Skeletal muscle tissue (tissue), 4 donors: ENCODE measurements around the gene SEMA3A. TPM values are rescaled to one million over a fixed set of nuclear protein-coding genes. Genes with fewer than 3 reads are reported as not detected.

Source experiments
- H3K27ac ChIP-seq: one replicate; pipeline ENCODE4 v1.7.0; 2013; ENCODE audit warnings: mild to moderate bottlenecking, low read depth, low read length, inconsistent platforms
- H3K27me3 ChIP-seq, 3 donors: one replicate each; pipeline ENCODE4 v1.7.0; 2013; ENCODE audit warnings: low read length in 3 of 3; ENCODE audit not compliant: control insufficient read depth in 3 of 3, insufficient read depth in 3 of 3
- H3K36me3 ChIP-seq, 3 donors: one replicate each; pipeline ENCODE4 v1.7.0; 2013; ENCODE audit warnings: low read length in 3 of 3; ENCODE audit not compliant: control insufficient read depth in 3 of 3, insufficient read depth in 3 of 3
- H3K4me1 ChIP-seq, 3 donors: one replicate each; pipeline ENCODE4 v1.7.0; 2013; ENCODE audit warnings: low read length in 3 of 3, mild to moderate bottlenecking in 3 of 3; ENCODE audit not compliant: control insufficient read depth in 3 of 3, insufficient read depth in 3 of 3
- H3K4me3 ChIP-seq, 3 donors: one replicate each; pipeline ENCODE4 v1.7.0; 2013; ENCODE audit warnings: low read length in 3 of 3
- H3K9ac ChIP-seq, 3 donors: one replicate each; pipeline ENCODE4 v1.7.0; 2013; ENCODE audit warnings: low read length in 3 of 3, mild to moderate bottlenecking in 3 of 3, moderate library complexity in 2 of 3, low read depth in 1 of 3
- H3K9me3 ChIP-seq, 3 donors: one replicate each; pipeline ENCODE4 v1.7.0; 2013; ENCODE audit warnings: low read length in 3 of 3; ENCODE audit not compliant: control insufficient read depth in 3 of 3
- total RNA-seq: library from RNA; depleted of rRNA; stranded (reverse); fragments of >200 nt; gene quantifications from one replicate; pipeline ENCODE4 v1.2.3, GENCODE V29; 2014
- donor health status: Osteomylitis.

The SEMA3A gene
- total RNA-seq, 1 donor from 2014 or later: 24.5 TPM

DNA sequence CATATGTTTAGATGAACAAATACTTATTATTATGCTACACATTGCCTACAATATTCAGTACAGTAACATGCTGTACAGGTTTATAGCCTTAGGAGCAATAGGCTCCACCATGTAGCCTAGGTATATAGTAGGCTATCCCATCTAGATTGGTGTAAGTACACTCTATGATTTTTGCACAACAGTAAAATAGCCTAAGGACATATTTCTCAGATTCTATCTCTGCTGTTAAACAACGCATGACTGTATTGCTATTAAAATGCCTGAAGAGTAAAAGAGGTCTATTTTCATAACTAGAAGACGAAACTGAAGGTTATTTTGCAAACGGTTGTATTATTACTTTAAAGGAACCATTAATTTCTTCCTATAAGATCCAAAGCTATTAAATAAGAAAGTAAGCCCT, 88.3 kb downstream of the SEMA3A start:
- H3K27me3 ChIP-seq: no peaks in the 10 kb centered on the region
- H3K4me1 ChIP-seq: no peaks in the 10 kb centered on the region
- no peaks in the 10 kb centered on the region for H3K9me3 ChIP-seq
- H3K9ac ChIP-seq: no peak overlapping the region
- no peak overlapping the region for H3K27ac ChIP-seq
- H3K36me3 ChIP-seq: no peaks in the 10 kb centered on the region
- no peak overlapping the region for H3K4me3 ChIP-seq

DNA sequence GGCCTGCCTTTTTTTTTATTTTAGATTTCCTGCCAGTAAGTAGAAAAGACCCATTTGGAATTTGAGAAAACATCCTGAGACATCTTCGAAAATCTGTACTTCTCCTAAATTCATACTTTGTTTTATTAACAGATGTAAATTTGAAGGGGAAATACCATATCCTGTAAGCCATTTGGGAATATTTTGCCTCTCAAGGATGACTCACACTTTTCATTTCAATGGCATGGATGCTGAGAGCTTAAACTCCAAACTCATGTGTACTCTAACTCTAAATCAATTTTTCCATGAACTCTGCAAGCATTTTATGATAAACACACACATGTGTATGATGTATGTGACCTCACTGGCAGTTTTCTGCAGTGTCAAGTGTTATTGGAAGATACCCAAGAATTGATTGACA, 89.0 kb downstream of the SEMA3A start:
- no peaks in the 10 kb centered on the region for H3K27me3 ChIP-seq
- H3K4me1 ChIP-seq: no peaks in the 10 kb centered on the region
- H3K9ac ChIP-seq: no peak overlapping the region
- no peaks in the 10 kb centered on the region for H3K9me3 ChIP-seq
- H3K4me3 ChIP-seq: no peak overlapping the region
- no peak overlapping the region for H3K27ac ChIP-seq
- no peaks in the 10 kb centered on the region for H3K36me3 ChIP-seq

DNA sequence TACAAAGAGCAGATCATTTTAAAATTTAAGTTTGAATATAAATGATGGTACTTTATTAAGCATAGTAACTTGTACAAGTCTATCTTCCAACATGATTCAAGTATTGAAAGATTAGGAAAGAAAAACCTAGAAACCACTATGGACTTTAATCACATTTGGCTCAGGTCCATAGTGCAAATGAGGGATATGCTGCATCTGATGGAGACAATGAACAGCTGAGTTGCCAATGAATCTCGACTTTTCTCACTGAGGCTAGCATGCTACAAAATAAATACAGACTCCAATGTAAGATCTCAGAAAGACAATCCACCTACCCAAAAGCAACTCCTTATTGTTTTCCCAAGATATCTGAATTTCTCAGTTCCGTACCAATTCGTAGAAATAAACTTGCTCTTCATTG, 89.8 kb downstream of the SEMA3A start:
- Histone ChIP-seq H3K27me3 (no peaks in the 10 kb centered on the region), H3K9ac (no peak overlapping the region), H3K36me3 (no peaks in the 10 kb centered on the region), H3K27ac (no peak overlapping the region), H3K4me3 (no peak overlapping the region), H3K4me1 (no peaks in the 10 kb centered on the region), H3K9me3 (no peaks in the 10 kb centered on the region)

DNA sequence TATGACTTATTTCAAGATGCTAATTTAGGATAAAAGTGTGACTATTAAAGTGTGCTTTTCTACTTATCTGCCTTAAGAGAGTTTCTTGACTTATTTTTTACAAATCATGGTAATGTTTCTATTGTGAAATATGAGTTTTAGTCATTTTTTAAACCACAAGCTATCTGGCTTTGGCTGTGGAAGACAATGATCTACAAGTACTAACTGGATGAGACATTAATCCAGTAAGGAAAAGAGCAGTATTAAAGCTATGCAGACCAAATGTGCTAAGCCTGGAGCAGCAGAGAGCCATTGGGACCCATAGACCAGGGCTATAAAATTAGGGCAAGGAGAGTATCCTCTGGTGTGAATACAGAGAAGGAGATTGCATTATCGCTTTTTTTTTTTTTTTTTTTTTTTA, 92.4 kb downstream of the SEMA3A start:
- no peaks in the 10 kb centered on the region for H3K36me3 ChIP-seq
- H3K27ac ChIP-seq: no peak overlapping the region
- no peak overlapping the region for H3K9ac ChIP-seq
- no peaks in the 10 kb centered on the region for H3K4me1 ChIP-seq
- H3K27me3 ChIP-seq: no peaks in the 10 kb centered on the region
- no peak overlapping the region for H3K4me3 ChIP-seq
- no peaks in the 10 kb centered on the region for H3K9me3 ChIP-seq

DNA sequence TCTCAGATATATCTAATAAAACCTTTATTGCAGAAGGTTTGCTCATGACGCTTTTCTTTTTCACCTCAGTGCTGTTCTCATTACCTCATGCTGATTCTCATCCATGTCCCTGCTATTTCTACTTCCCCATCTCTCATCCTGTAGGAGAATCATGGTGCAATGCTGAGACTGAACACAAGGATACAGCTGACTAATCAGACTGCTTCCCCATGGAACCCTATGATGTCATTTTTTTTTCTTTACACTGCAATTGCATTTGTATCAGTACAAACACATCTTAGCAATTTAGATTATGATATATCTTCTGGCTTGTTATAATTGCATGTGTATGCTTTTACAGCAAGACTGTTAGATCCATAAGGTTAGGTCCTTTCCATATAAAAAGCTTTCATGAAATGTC, 93.7 kb downstream of the SEMA3A start:
- no peak overlapping the region for H3K4me3 ChIP-seq
- H3K4me1 ChIP-seq: no peaks in the 10 kb centered on the region
- H3K9ac ChIP-seq: no peak overlapping the region
- H3K36me3 ChIP-seq: no peaks in the 10 kb centered on the region
- no peaks in the 10 kb centered on the region for H3K27me3 ChIP-seq
- H3K9me3 ChIP-seq: no peaks in the 10 kb centered on the region
- H3K27ac ChIP-seq: no peak overlapping the region

DNA sequence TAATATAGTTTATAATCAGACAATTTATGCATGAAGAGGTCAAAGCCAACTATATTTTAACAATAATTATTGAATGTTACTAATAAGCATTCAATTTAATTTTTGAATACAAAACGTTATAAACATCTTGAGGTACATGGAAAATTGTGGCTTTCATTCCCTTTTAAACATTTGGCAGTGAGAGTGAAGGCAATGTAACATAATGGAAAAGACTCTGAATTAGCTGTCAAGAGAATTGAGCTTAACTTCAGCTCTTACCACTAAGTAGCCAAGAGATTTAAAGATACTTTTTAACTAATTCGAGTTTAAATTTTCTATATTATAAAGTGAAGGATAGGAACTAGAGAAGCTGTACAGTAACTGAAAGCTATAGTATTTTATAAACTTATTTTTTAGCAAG, 98.6 kb downstream of the SEMA3A start:
- H3K27me3 ChIP-seq: no peaks in the 10 kb centered on the region
- H3K9me3 ChIP-seq: no peaks in the 10 kb centered on the region
- H3K4me1 ChIP-seq: no peaks in the 10 kb centered on the region
- no peaks in the 10 kb centered on the region for H3K36me3 ChIP-seq
- H3K27ac ChIP-seq: no peak overlapping the region
- no peak overlapping the region for H3K4me3 ChIP-seq
- no peak overlapping the region for H3K9ac ChIP-seq

DNA sequence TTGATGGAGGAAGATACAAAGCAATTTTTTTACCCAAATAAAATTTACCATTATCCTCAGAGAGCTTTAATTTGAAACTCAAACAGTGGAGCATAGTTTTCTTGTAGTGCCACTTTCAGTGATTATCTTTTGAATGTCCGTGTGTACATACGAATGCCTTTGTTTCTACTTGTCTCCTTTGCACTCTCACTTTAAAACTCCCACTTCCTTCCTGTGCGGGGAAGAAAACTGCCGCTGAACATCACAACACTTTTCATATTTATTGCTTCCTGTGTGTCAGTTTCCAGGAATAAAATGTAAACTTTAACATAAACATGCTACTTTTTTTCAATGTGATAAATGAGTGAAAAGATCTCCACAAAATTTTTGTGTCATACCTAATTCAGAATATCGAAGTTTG, 102.4 kb downstream of the SEMA3A start:
- H3K9me3 ChIP-seq: no peaks in the 10 kb centered on the region
- no peaks in the 10 kb centered on the region for H3K4me1 ChIP-seq
- no peak overlapping the region for H3K27ac ChIP-seq
- no peak overlapping the region for H3K4me3 ChIP-seq
- no peaks in the 10 kb centered on the region for H3K27me3 ChIP-seq
- H3K9ac ChIP-seq: no peak overlapping the region
- H3K36me3 ChIP-seq: no peaks in the 10 kb centered on the region

DNA sequence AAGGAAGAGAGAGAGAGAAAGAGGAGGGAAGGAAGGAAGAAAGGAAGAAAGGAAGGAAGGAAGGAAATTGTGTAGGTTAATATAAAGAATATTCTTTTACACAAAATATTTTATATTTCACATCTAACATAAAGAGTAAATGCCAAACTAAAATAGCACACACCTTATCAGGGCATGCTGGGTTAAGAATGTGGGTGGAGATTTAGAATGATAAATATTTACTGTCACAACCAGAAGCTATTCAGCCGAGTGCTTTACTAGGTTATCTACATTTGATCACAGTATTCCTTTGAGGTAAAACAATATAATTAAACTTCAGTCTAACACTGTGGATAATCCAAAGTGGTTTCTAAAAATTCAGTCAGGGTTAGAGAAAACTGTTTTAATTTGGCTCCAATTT, 103.3 kb downstream of the SEMA3A start:
- Histone ChIP-seq H3K4me3 (no peak overlapping the region), H3K27me3 (no peaks in the 10 kb centered on the region), H3K9me3 (no peaks in the 10 kb centered on the region), H3K4me1 (no peaks in the 10 kb centered on the region), H3K9ac (no peak overlapping the region), H3K27ac (no peak overlapping the region), H3K36me3 (no peaks in the 10 kb centered on the region)

DNA sequence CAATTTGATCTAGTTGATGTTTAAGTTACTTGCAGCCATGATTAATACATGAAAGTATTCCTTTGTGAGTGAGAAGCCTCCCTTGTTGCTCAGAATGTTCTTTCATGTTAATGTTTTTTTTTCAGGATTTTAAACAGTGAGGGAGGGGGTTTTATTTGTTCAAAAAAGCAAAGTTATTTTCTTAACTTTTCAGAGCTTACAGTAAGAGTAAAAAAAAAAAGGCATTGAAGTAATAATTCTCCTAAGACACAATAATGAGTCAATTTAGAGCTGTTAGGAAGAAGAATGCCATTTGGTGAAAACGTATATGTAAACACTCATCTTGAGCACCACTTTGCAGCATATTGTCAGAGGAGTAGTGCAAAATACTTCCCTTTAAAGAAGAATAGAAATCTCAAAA, 105.8 kb downstream of the SEMA3A start:
- H3K27me3 ChIP-seq: no peaks in the 10 kb centered on the region
- H3K27ac ChIP-seq: no peak overlapping the region
- no peaks in the 10 kb centered on the region for H3K36me3 ChIP-seq
- no peaks in the 10 kb centered on the region for H3K9me3 ChIP-seq
- H3K4me1 ChIP-seq: no peaks in the 10 kb centered on the region
- H3K4me3 ChIP-seq: no peak overlapping the region
- no peak overlapping the region for H3K9ac ChIP-seq

DNA sequence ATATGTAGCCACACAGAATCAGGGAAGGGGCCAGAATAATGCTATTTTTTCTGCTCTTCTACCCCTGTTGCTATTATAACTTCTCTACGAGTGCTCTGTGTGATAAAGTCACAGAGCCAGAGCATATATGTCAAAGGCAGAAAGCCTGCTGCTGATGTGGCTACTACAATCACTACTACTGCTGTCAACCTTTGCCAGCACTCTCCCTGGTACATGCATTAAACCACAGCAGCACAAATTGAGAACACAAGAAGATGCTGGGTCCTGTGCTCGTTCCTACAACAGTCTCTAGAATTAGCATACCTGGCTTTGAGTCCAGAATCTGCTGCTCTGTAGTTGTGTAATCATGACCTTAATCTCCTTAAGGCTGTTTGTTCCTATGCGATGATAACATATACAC, 108.6 kb downstream of the SEMA3A start:
- H3K4me3 ChIP-seq: no peak overlapping the region

DNA sequence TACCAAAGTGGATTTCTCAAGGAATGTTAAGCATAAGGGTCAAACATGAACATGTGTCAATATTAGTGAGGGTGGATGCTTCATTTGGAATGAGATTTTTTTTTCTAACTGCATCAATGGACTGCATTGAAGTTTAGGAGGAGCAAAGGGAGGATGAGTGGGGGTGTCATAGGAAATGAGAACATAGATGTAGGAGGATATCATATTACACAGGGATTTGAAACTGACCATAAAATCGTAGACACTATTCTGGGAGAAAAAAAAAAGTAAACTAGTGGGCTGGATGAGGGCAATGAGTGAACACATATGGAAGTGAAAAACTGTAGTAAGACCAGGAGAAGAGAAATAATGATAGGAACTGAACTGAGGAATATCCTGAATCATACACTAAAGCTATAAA, 109.4 kb downstream of the SEMA3A start:
- no peak overlapping the region for H3K27ac ChIP-seq
- H3K4me3 ChIP-seq: no peak overlapping the region
- no peaks in the 10 kb centered on the region for H3K9me3 ChIP-seq
- no peaks in the 10 kb centered on the region for H3K36me3 ChIP-seq
- H3K27me3 ChIP-seq: no peaks in the 10 kb centered on the region
- H3K4me1 ChIP-seq: no peaks in the 10 kb centered on the region
- no peak overlapping the region for H3K9ac ChIP-seq

More for the DNA sequence above, 108.6 kb downstream of the SEMA3A start:
- Histone ChIP-seq H3K9ac (no peak overlapping the region), H3K4me1 (no peaks in the 10 kb centered on the region), H3K36me3 (no peaks in the 10 kb centered on the region), H3K27me3 (no peaks in the 10 kb centered on the region), H3K9me3 (no peaks in the 10 kb centered on the region), H3K27ac (no peak overlapping the region)
